Measurements from ENCODE around the gene ZNF292.

The ZNF292 gene

GRCh38 chr6:87118054-87118453 is 37.3 kb upstream of the ZNF292 start:
- TF ChIP-seq SP1 (IDR thresholded peaks at IDR 0.05) (no peak), HDGF (IDR thresholded peaks at IDR 0.05; ENCODE audit: borderline replicate concordance) (no peak), FOXA1 (IDR thresholded peaks at IDR 0.05) (no peak), SUZ12 (IDR thresholded peaks at IDR 0.05) (no peak), ZNF384 (IDR thresholded peaks at IDR 0.05) (no peak), ELF4 (IDR thresholded peaks at IDR 0.05) (no peak), FOXM1 (IDR thresholded peaks at IDR 0.05; ENCODE audit: borderline replicate concordance) (no peak), CTBP1 (IDR thresholded peaks at IDR 0.05; ENCODE audit: borderline replicate concordance) (no peak), TARDBP (IDR thresholded peaks at IDR 0.05) (no peak)
- ChIA-PET POLR2A (no interaction called here), CTCF (no interaction called here)
- no peak for DNase-seq (ENCODE audit: extremely low spot score)

- CTCF ChIA-PET: no interaction called here
- DNase-seq (ENCODE audit: extremely low spot score): no peak
- TF ChIP-seq PKNOX1 (IDR thresholded peaks at IDR 0.05): no peak
- no peak for TF ChIP-seq ELF4 (IDR thresholded peaks at IDR 0.05)
- TF ChIP-seq SP1 (IDR thresholded peaks at IDR 0.05): no peak
- no peak for TF ChIP-seq FOXA1 (IDR thresholded peaks at IDR 0.05)
- no peak for TF ChIP-seq FOXK2 (IDR thresholded peaks at IDR 0.05)
- no peak for TF ChIP-seq ZNF384 (IDR thresholded peaks at IDR 0.05)
- TF ChIP-seq L3MBTL2 (conservative IDR thresholded peaks at IDR 0.05): no peak
- TF ChIP-seq NFRKB (IDR thresholded peaks at IDR 0.05): no peak
- TF ChIP-seq TARDBP (IDR thresholded peaks at IDR 0.05): no peak
- no peak for TF ChIP-seq BHLHE40 (IDR thresholded peaks at IDR 0.05; ENCODE audit: borderline replicate concordance)
- POLR2A ChIA-PET: no interaction called here
Measured at GRCh38 chr6:87122477-87122876, 32.9 kb upstream of the ZNF292 start.

- TF ChIP-seq L3MBTL2 (conservative IDR thresholded peaks at IDR 0.05) (no peak), SUZ12 (IDR thresholded peaks at IDR 0.05) (no peak), FOXA1 (IDR thresholded peaks at IDR 0.05) (no peak), ZNF384 (IDR thresholded peaks at IDR 0.05) (no peak), HDGF (IDR thresholded peaks at IDR 0.05; ENCODE audit: borderline replicate concordance) (no peak), NFRKB (IDR thresholded peaks at IDR 0.05) (no peak), PKNOX1 (IDR thresholded peaks at IDR 0.05) (no peak), ARNT (IDR thresholded peaks at IDR 0.05) (no peak), SP1 (IDR thresholded peaks at IDR 0.05) (no peak), BHLHE40 (IDR thresholded peaks at IDR 0.05; ENCODE audit: borderline replicate concordance) (no peak), FOXK2 (IDR thresholded peaks at IDR 0.05) (no peak)
- no peak for DNase-seq (ENCODE audit: extremely low spot score)
- ChIA-PET POLR2A (no interaction called here), CTCF (no interaction called here)
Measured at GRCh38 chr6:87124074-87124473, 31.3 kb upstream of the ZNF292 start.

- ChIA-PET POLR2A (no interaction called here), CTCF (no interaction called here)
- TF ChIP-seq HDGF (IDR thresholded peaks at IDR 0.05; ENCODE audit: borderline replicate concordance): no peak
- TF ChIP-seq FOXM1 (IDR thresholded peaks at IDR 0.05; ENCODE audit: borderline replicate concordance): no peak
- TF ChIP-seq L3MBTL2 (conservative IDR thresholded peaks at IDR 0.05): no peak
- TF ChIP-seq TARDBP (IDR thresholded peaks at IDR 0.05): no peak
- TF ChIP-seq ZNF384 (IDR thresholded peaks at IDR 0.05): no peak
- TF ChIP-seq ELF4 (IDR thresholded peaks at IDR 0.05): no peak
- no peak for TF ChIP-seq LEF1 (IDR thresholded peaks at IDR 0.05; ENCODE audit: borderline replicate concordance)
- no peak for TF ChIP-seq ARNT (IDR thresholded peaks at IDR 0.05)
- no peak for TF ChIP-seq PKNOX1 (IDR thresholded peaks at IDR 0.05)
- TF ChIP-seq NFRKB (IDR thresholded peaks at IDR 0.05): no peak
- TF ChIP-seq SUZ12 (IDR thresholded peaks at IDR 0.05): no peak
- no peak for TF ChIP-seq BHLHE40 (IDR thresholded peaks at IDR 0.05; ENCODE audit: borderline replicate concordance)
- no peak for TF ChIP-seq SP1 (IDR thresholded peaks at IDR 0.05)
- no peak for TF ChIP-seq FOXK2 (IDR thresholded peaks at IDR 0.05)
- no peak for TF ChIP-seq CTBP1 (IDR thresholded peaks at IDR 0.05; ENCODE audit: borderline replicate concordance)
- no peak for TF ChIP-seq FOXA1 (IDR thresholded peaks at IDR 0.05)
- DNase-seq (ENCODE audit: extremely low spot score): no peak
Measured at GRCh38 chr6:87126501-87126900, 28.9 kb upstream of the ZNF292 start.

GRCh38 chr6:87127737-87128136 is 27.6 kb upstream of the ZNF292 start:
- ChIA-PET POLR2A (no interaction called here), CTCF (no interaction called here)
- TF ChIP-seq FOXA1 (IDR thresholded peaks at IDR 0.05): no peak
- no peak for TF ChIP-seq LEF1 (IDR thresholded peaks at IDR 0.05; ENCODE audit: borderline replicate concordance)
- TF ChIP-seq PKNOX1 (IDR thresholded peaks at IDR 0.05): peak; percentile 68; the same call in 1 of the 2 replicates
- no peak for TF ChIP-seq TARDBP (IDR thresholded peaks at IDR 0.05)
- DNase-seq (ENCODE audit: extremely low spot score): no peak

GRCh38 chr6:87136963-87137362 is 18.4 kb upstream of the ZNF292 start:
- TF ChIP-seq BHLHE40 (IDR thresholded peaks at IDR 0.05; ENCODE audit: borderline replicate concordance) (no peak), L3MBTL2 (conservative IDR thresholded peaks at IDR 0.05) (no peak), FOXM1 (IDR thresholded peaks at IDR 0.05; ENCODE audit: borderline replicate concordance) (no peak), SP1 (IDR thresholded peaks at IDR 0.05) (no peak), PKNOX1 (IDR thresholded peaks at IDR 0.05) (no peak), LEF1 (IDR thresholded peaks at IDR 0.05; ENCODE audit: borderline replicate concordance) (no peak), SUZ12 (IDR thresholded peaks at IDR 0.05) (no peak), FOXK2 (IDR thresholded peaks at IDR 0.05) (no peak), NFRKB (IDR thresholded peaks at IDR 0.05) (no peak), ARNT (IDR thresholded peaks at IDR 0.05) (no peak), FOXA1 (IDR thresholded peaks at IDR 0.05) (no peak), CTBP1 (IDR thresholded peaks at IDR 0.05; ENCODE audit: borderline replicate concordance) (no peak), HDGF (IDR thresholded peaks at IDR 0.05; ENCODE audit: borderline replicate concordance) (no peak), ELF4 (IDR thresholded peaks at IDR 0.05) (no peak), ZNF384 (IDR thresholded peaks at IDR 0.05) (no peak), TARDBP (IDR thresholded peaks at IDR 0.05) (no peak)
- ChIA-PET CTCF (no interaction called here), POLR2A (no interaction called here)
- DNase-seq (ENCODE audit: extremely low spot score): no peak

Data from HEK293T (cell line).